ENCODE measurements around the gene SEL1L2.

- no peak for TF ChIP-seq FOXA1 (IDR thresholded peaks at IDR 0.05)
- TF ChIP-seq TARDBP (IDR thresholded peaks at IDR 0.05) = no peak
- no peak for TF ChIP-seq SP1 (IDR thresholded peaks at IDR 0.05)
- no peak for TF ChIP-seq ZNF384 (IDR thresholded peaks at IDR 0.05)
Observed at GRCh38 chr20:13839421-13840092, 150.9 kb downstream of the SEL1L2 start.
